Endodermal cell (in vitro differentiated cells): Measurements from ENCODE around the gene ZNG1B. TPM values are rescaled to one million over a fixed set of nuclear protein-coding genes. Genes with fewer than 3 reads are reported as not detected.
"Not testable (repeated sequence)": the region's sequence is repeated elsewhere in the genome, so short reads cannot be mapped to it uniquely, and the experiment has no call there.

Experiments used
- DNase-seq: peaks from one replicate; pipeline ENCODE4 v3.0.0-alpha.2; 2017
- H3K27ac ChIP-seq: 2 replicates; pipeline ENCODE4 v1.5.1; 2013; ENCODE audit warnings: mild to moderate bottlenecking, low read depth, low read length, moderate library complexity
- H3K27me3 ChIP-seq: 2 replicates; pipeline ENCODE4 v1.6.1; 2013; ENCODE audit warnings: mild to moderate bottlenecking, low read length, moderate library complexity; ENCODE audit not compliant: insufficient read depth, control insufficient read depth, poor library complexity, severe bottlenecking
- H3K36me3 ChIP-seq: 2 replicates; pipeline ENCODE4 v1.7.0; 2013; ENCODE audit warnings: mild to moderate bottlenecking, low read length, moderate library complexity; ENCODE audit not compliant: control insufficient read depth, insufficient read depth
- H3K4me1 ChIP-seq: one replicate; pipeline ENCODE4 v1.7.0; 2013; ENCODE audit warnings: low read length; ENCODE audit not compliant: control insufficient read depth, insufficient read depth
- H3K4me3 ChIP-seq: 2 replicates; pipeline ENCODE4 v1.5.1; 2013; ENCODE audit warnings: mild to moderate bottlenecking, low read length, moderate library complexity
- H3K9ac ChIP-seq: 2 replicates; pipeline ENCODE4 v1.6.1; 2013; ENCODE audit warnings: mild to moderate bottlenecking, low read length, moderate library complexity; ENCODE audit not compliant: poor library complexity, severe bottlenecking; ENCODE audit errors: extremely low read depth
- H3K9me3 ChIP-seq: 2 replicates; pipeline ENCODE4 v1.6.1; 2013; ENCODE audit warnings: mild to moderate bottlenecking, low read length, moderate library complexity; ENCODE audit not compliant: control insufficient read depth
- H3K27ac Mint-ChIP-seq: 2 replicates; pipeline ENCODE4 v1.8.0; 2020; ENCODE audit warnings: mixed read lengths
- H3K27me3 Mint-ChIP-seq: 2 replicates; pipeline ENCODE4 v1.8.0; 2021; ENCODE audit warnings: mild to moderate bottlenecking, mixed read lengths; ENCODE audit not compliant: insufficient read depth
- H3K36me3 Mint-ChIP-seq: 2 replicates; pipeline ENCODE4 v1.8.0; 2020; ENCODE audit warnings: low read depth, mixed read lengths
- H3K4me1 Mint-ChIP-seq: 2 replicates; pipeline ENCODE4 v1.8.0; 2020; ENCODE audit warnings: mixed read lengths
- H3K4me3 Mint-ChIP-seq: 2 replicates; pipeline ENCODE4 v1.8.0; 2020; ENCODE audit warnings: mild to moderate bottlenecking, moderate library complexity, mixed read lengths
- H3K9me3 Mint-ChIP-seq: 2 replicates; pipeline ENCODE4 v1.8.0; 2020; ENCODE audit warnings: mild to moderate bottlenecking, mixed read lengths
- WGBS, 2 experiments: methylation state at CpG; one replicate each; pipeline versions ENCODE4 v1.1.5 to v1.1.7; 2013; ENCODE audit warnings: missing lambda C conversion rate in 2 of 2, mixed read lengths in 1 of 2; ENCODE audit not compliant: insufficient coverage in 1 of 2, insufficient read length in 1 of 2; 5-methylcytosine and 5-hydroxymethylcytosine counted together
- total RNA-seq, 2 donors: library from RNA; stranded (reverse); fragmentation: NEBNext Ultra II Directional in 1 of 2; extraction: Animal tissue kit (Norgen Biotek cat#: 25700) in 1 of 2; gene quantifications; 2 replicates in 1 of 2; 3 replicates in 1 of 2; pipeline ENCODE4 v1.2.1, GENCODE V29; 2021
- TF ChIP-seq, protein P1 (sequence below): fragments of 200-600 bp; sonication (generic); conservative IDR thresholded peaks from 2 replicates; pipeline ENCODE4 v1.5.0; 2021; ENCODE audit warnings: antibody characterized with exemption, mild to moderate bottlenecking

Gene ZNG1B
- total RNA-seq, 2 donors from 2014 or later, result 40.9 to 47.2 TPM

DNA sequence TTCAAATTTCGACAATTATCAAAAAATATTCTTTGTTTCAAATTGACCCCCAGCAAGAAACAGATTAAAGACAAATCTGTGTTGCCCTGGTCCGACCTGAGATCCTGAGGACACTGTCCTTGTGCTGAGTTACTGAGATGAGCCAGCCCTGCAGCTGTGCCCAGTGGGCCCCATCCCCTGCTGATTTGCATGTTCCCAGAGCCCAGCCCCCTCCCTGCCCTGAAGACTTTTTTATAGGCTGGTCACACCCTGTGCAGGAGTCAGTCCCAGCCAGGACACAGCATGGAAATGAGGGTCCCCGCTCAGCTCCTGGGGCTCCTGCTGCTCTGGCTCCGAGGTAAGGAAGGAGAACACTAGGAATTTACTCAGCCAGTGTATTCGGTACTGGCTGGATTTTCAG, 31.4 kb upstream of the ZNG1B start:
- peaks cover 6% of the 10 kb centered on the region for H3K4me1 ChIP-seq
- WGBS, 2 experiments, result 52 to 53% methylated on average over 2 to 5 of the region's 5 CpGs
- H3K4me3 Mint-ChIP-seq, result no peak overlapping the region
- no peaks in the 10 kb centered on the region for H3K9me3 ChIP-seq
- H3K36me3 Mint-ChIP-seq, result no peaks in the 10 kb centered on the region
- no peak overlapping the region for H3K4me3 ChIP-seq
- H3K27ac Mint-ChIP-seq, result no peak overlapping the region
- no peaks in the 10 kb centered on the region for H3K36me3 ChIP-seq
- peak; percentile 73 for DNase-seq
- H3K27me3 ChIP-seq, result no peaks in the 10 kb centered on the region
- no peak overlapping the region for H3K27ac ChIP-seq
- peaks cover 21% of the 10 kb centered on the region for H3K4me1 Mint-ChIP-seq
- peaks cover 23% of the 10 kb centered on the region for H3K27me3 Mint-ChIP-seq
- H3K9ac ChIP-seq, result no peak overlapping the region
- TF ChIP-seq, protein P1, sequence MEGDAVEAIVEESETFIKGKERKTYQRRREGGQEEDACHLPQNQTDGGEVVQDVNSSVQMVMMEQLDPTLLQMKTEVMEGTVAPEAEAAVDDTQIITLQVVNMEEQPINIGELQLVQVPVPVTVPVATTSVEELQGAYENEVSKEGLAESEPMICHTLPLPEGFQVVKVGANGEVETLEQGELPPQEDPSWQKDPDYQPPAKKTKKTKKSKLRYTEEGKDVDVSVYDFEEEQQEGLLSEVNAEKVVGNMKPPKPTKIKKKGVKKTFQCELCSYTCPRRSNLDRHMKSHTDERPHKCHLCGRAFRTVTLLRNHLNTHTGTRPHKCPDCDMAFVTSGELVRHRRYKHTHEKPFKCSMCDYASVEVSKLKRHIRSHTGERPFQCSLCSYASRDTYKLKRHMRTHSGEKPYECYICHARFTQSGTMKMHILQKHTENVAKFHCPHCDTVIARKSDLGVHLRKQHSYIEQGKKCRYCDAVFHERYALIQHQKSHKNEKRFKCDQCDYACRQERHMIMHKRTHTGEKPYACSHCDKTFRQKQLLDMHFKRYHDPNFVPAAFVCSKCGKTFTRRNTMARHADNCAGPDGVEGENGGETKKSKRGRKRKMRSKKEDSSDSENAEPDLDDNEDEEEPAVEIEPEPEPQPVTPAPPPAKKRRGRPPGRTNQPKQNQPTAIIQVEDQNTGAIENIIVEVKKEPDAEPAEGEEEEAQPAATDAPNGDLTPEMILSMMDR, result no peak
- H3K9me3 Mint-ChIP-seq, result no peaks in the 10 kb centered on the region

DNA sequence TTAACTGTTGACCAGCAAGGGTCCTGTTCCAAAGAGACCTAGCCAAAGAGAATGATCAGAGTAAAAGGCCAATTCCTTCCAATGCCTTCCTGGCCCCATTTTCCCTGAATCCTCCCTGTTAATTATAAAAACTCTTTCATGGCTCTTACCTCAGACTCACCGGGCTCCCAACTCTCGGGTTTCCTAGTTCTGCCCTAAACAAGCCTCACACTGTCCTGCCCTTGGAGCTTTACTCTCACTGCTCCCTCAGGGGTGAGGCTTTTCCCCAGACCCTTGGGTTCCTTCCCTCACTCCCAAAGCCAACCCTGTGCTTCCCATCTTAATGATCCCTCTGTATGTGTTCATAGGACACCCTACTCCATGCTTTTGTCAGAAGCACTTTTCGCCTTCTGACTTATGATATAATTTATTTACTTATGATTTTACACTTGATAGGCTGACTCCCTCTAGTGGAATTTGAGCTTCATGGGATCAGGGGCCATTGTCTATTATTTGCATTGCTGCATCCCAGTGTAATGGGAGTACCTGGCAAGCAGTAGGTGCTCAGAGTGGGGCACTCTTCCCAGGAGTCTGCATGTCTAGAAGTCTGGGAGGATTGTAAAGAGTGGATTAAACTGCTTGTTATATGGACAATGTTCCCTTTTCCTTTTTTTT, 29.9 kb upstream of the ZNG1B start:
- TF ChIP-seq, protein P1, result peak; percentile 61
- H3K4me3 Mint-ChIP-seq, result no peak overlapping the region
- H3K36me3 Mint-ChIP-seq, result no peaks in the 10 kb centered on the region
- Histone ChIP-seq H3K4me3 (no peak overlapping the region), H3K4me1 (peaks cover 6% of the 10 kb centered on the region), H3K9ac (no peak overlapping the region), H3K27ac (no peak overlapping the region), H3K36me3 (no peaks in the 10 kb centered on the region), H3K27me3 (no peaks in the 10 kb centered on the region), H3K9me3 (no peaks in the 10 kb centered on the region)
- H3K27ac Mint-ChIP-seq, result no peak overlapping the region
- H3K4me1 Mint-ChIP-seq, result peaks cover 21% of the 10 kb centered on the region
- no peaks in the 10 kb centered on the region for H3K9me3 Mint-ChIP-seq
- DNase-seq, result no peak
- peaks cover 16% of the 10 kb centered on the region for H3K27me3 Mint-ChIP-seq
- WGBS, 2 experiments, result 81 to 92% methylated on average over 2 to 3 of the region's 3 CpGs

DNA sequence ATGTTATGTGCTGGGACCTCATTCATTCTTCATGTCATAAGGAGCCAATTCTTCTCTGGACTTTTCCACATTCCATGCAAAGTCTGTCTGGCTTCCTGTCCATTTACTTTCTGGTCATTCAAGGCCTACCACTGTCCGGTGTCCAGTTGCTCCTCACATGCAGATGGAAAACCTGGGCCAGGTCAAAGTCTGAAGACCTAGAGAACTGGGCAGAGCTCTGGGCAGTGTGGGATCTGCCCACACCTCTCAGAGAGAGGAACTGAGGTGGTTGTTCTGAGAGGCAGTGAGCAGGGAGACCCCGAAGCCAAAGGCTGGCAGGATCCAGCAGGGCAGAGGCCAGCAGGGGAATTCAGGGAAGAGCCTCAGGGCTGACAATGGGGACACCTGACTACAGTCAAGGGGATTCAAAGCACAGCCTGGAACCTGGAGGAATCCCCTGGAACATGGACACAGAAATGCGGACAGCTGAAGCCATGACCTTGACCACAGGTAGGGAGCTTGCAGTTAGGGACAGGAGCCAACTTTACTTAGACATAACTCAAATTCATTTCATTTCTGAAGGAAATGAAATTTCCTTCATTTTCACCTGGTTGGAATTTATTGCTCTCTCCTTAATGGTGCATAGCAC, 25.7 kb upstream of the ZNG1B start:
- DNase-seq, H3K27me3 ChIP-seq, H3K4me3 Mint-ChIP-seq, H3K4me1 ChIP-seq, H3K36me3 ChIP-seq, H3K4me3 ChIP-seq, H3K27me3 Mint-ChIP-seq, H3K9ac ChIP-seq, H3K9me3 Mint-ChIP-seq, H3K27ac ChIP-seq, H3K27ac Mint-ChIP-seq, H3K9me3 ChIP-seq, H3K36me3 Mint-ChIP-seq: not testable (repeated sequence)
- peaks cover 12% of the 10 kb centered on the region for H3K4me1 Mint-ChIP-seq
- WGBS, 2 experiments, result 88% methylated on average over 1 of the region's 3 CpGs; no CpG with 5 or more reads in 1 of the 2 experiments

DNA sequence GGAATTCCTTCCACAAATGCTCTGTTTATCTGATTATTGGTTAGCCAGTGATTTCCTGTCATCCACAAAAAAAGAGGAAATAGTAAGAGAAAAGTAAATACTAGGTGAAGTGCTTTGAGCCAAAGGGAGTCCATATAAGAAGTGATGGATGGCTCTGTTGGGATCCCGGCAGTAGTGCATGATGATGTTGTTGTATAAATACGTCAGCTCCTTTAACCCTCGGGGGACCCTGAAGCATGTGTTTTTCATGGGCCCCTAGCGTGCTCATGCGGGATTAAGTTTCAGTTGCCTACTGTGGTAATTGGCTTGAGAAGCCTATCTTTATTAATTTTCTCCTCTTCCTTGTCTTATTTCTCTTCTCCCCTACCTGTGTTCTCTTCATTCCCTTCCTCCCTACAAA, 24.7 kb upstream of the ZNG1B start:
- WGBS, 2 experiments, result 76% methylated on average over 2 of the region's 5 CpGs; no CpG with 5 or more reads in 1 of the 2 experiments
- H3K27ac ChIP-seq, H3K27me3 Mint-ChIP-seq, H3K9ac ChIP-seq, H3K36me3 Mint-ChIP-seq, DNase-seq, H3K27me3 ChIP-seq, H3K4me3 Mint-ChIP-seq, H3K36me3 ChIP-seq, H3K4me3 ChIP-seq, H3K9me3 ChIP-seq, H3K27ac Mint-ChIP-seq, H3K4me1 ChIP-seq, H3K4me1 Mint-ChIP-seq, H3K9me3 Mint-ChIP-seq: not testable (repeated sequence)

DNA sequence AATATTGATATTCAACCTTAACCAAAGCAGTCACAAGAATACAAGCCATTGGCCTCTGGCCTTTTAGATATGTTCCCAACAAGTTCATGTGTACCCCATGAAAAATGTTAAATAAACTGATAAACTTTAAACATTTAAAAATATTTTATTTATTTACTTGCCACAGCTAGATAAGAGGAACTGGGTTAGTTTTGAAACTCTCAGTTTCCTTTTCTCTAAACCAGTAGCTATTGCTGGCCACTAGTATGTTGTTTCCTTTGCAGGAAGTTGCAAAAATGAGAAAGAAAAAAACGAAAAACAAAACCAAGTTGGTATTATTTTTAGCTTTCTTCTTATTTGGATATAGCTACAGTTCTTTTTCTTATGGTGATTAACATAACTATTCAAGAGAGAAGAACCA, 5.7 kb upstream of the ZNG1B start:
- not testable (repeated sequence) for DNase-seq, H3K27ac Mint-ChIP-seq, H3K4me3 ChIP-seq, H3K27ac ChIP-seq, H3K36me3 ChIP-seq, H3K4me1 ChIP-seq, H3K27me3 Mint-ChIP-seq, H3K4me1 Mint-ChIP-seq, H3K9me3 Mint-ChIP-seq, H3K4me3 Mint-ChIP-seq, H3K9ac ChIP-seq, H3K9me3 ChIP-seq, H3K27me3 ChIP-seq, H3K36me3 Mint-ChIP-seq
- WGBS, 2 experiments, result no CpG with 5 or more reads among the region's 1 CpG

DNA sequence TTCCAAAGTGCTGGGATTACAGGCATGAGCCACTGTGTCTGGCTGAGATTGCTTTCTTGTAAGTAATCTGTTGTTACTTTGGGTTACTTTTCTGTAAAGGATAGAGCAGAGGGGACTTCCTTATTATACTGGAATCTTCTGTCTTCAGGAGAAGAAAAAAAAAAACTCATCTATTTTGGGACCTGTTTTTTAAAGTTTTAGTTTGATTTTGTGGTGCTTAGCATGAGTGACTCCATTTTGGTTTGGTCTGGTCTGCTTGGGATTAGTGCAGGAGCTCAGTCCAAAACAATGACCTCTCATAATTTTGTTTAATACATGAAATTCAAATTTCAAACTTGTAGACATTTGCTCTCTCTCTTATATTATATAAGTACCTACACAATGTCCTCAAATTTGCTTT, 4.0 kb upstream of the ZNG1B start:
- H3K9ac ChIP-seq, H3K36me3 Mint-ChIP-seq, H3K4me1 ChIP-seq, H3K4me1 Mint-ChIP-seq, H3K27me3 ChIP-seq, H3K9me3 ChIP-seq, DNase-seq, H3K27ac Mint-ChIP-seq, H3K36me3 ChIP-seq, H3K4me3 ChIP-seq, H3K9me3 Mint-ChIP-seq, H3K27ac ChIP-seq, H3K27me3 Mint-ChIP-seq, H3K4me3 Mint-ChIP-seq: not testable (repeated sequence)
